HG02973 (cell line): ENCODE measurements around the gene KLHDC9.

ENCODE experiments used
- ATAC-seq: cut with Tn5 transposase; IDR thresholded peaks from one replicate; pipeline ENCODE4 v1.9.1; 2021; ENCODE audit warnings: moderate library complexity; ENCODE audit not compliant: unreplicated experiment

The KLHDC9 gene

GRCh38 chr1:161128591-161129420 is 30.6 kb downstream of the KLHDC9 start:
- no peak for ATAC-seq

- ATAC-seq = no peak
These were observed 32.1 kb downstream of the KLHDC9 start for GRCh38 chr1:161130266-161130665.

GRCh38 chr1:161131523-161132409 is 33.6 kb downstream of the KLHDC9 start:
- no peak for ATAC-seq

GRCh38 chr1:161132410-161133219 is 34.5 kb downstream of the KLHDC9 start, which contains the start of gene DEDD:
TSS of gene DEDD (minus strand) at chr1:161132667. CDS start at chr1:161124462, 8,205 bp downstream.
- ATAC-seq = peak; percentile 88

- peak; percentile 10 for ATAC-seq
These were observed 35.1 kb downstream of the KLHDC9 start for GRCh38 chr1:161133220-161133740.

GRCh38 chr1:161137881-161138280 is 39.7 kb downstream of the KLHDC9 start:
- no peak for ATAC-seq

GRCh38 chr1:161138431-161138830 is 40.3 kb downstream of the KLHDC9 start:
- ATAC-seq = no peak

GRCh38 chr1:161139766-161140165 is 41.6 kb downstream of the KLHDC9 start:
- no peak for ATAC-seq

- no peak for ATAC-seq
These were observed 42.7 kb downstream of the KLHDC9 start for GRCh38 chr1:161140755-161141400.

- no peak for ATAC-seq
These were observed 47.7 kb downstream of the KLHDC9 start for GRCh38 chr1:161145832-161146231.
